Posterior vena cava (tissue), 2 donors: Measurements from ENCODE around the gene SEMA3B. TPM values are rescaled to one million over a fixed set of nuclear protein-coding genes. Genes with fewer than 3 reads are reported as not detected.
"Not testable (repeated sequence)": the region's sequence is repeated elsewhere in the genome, so short reads cannot be mapped to it uniquely, and the experiment has no call there.

Experiments used
- DNase-seq: peaks from one replicate; pipeline ENCODE4 v3.0.0-alpha.2; 2020; ENCODE audit warnings: low spot score
- intact Hi-C, 2 donors: fragments of 100-400 bp; cut with DNase I; formaldehyde crosslinking; loops; one replicate each; pipeline versions ENCODE4 v1.14.1 to v1.14.2; 2022 to 2023
- total RNA-seq, 2 donors: library from RNA; stranded (reverse); fragmentation: NEBNext Ultra II Directional; extraction: Animal tissue kit (Norgen Biotek cat#: 25700); gene quantifications; one replicate each; pipeline ENCODE4 v1.2.1, GENCODE V29; 2021
- donor health status: DM: yes; HTN: yes; CAD: no.
- donor health status: DM: yes; HTN: yes; CAD: no.

SEMA3B gene
- total RNA-seq, 2 donors from 2014 or later, result 18.6 to 39.7 TPM

- intact Hi-C loops, result loop anchor here in 1 of 2 donors (5.0 kb wide), 2 partner anchors 87 to 1012 kb away; partner anchors contain the start of gene GNAT1
Observed at GRCh38 chr3:50279255-50280016, 10.5 kb downstream of the SEMA3B start.

GRCh38 chr3:50284121-50284520 is 15.2 kb downstream of the SEMA3B start:
- DNase-seq, intact Hi-C loops: not testable (repeated sequence)

More at GRCh38 chr3:50279255-50280016, 10.5 kb downstream of the SEMA3B start:
- DNase-seq, result no peak

- DNase-seq, result no peak
- intact Hi-C loops, result no loop called here
Observed at GRCh38 chr3:50286322-50287227, 17.6 kb downstream of the SEMA3B start.

GRCh38 chr3:50287262-50287661 is 18.3 kb downstream of the SEMA3B start:
- no peak for DNase-seq
- intact Hi-C loops, result no loop called here

- intact Hi-C loops, result no loop called here
- no peak for DNase-seq
Observed at GRCh38 chr3:50288387-50289007, 19.6 kb downstream of the SEMA3B start.

GRCh38 chr3:50289130-50289529 is 20.2 kb downstream of the SEMA3B start:
- intact Hi-C loops, result no loop called here

GRCh38 chr3:50290161-50290641 is 21.3 kb downstream of the SEMA3B start:
- DNase-seq, result no peak
- intact Hi-C loops, result no loop called here

More at GRCh38 chr3:50289130-50289529, 20.2 kb downstream of the SEMA3B start:
- DNase-seq, result no peak

GRCh38 chr3:50292159-50293078 is 23.5 kb downstream of the SEMA3B start, which contains the start of gene IFRD2:
Gene IFRD2, minus strand, starts transcription at chr3:50292429. Its CDS starts 155 bp downstream, at chr3:50292274.
- peak; percentile 100 for DNase-seq
- intact Hi-C loops, result no loop called here

GRCh38 chr3:50293079-50293801 is 24.3 kb downstream of the SEMA3B start:
- DNase-seq, result no peak
- intact Hi-C loops, result no loop called here

GRCh38 chr3:50294089-50294488 is 25.1 kb downstream of the SEMA3B start:
- intact Hi-C loops, result no loop called here
- DNase-seq, result no peak

GRCh38 chr3:50294492-50295403 is 25.8 kb downstream of the SEMA3B start:
- intact Hi-C loops, result no loop called here
- DNase-seq, result no peak

GRCh38 chr3:50295553-50296431 is 26.8 kb downstream of the SEMA3B start:
- intact Hi-C loops, result no loop called here
- no peak for DNase-seq

GRCh38 chr3:50296721-50297383 is 27.9 kb downstream of the SEMA3B start:
- no peak for DNase-seq
- intact Hi-C loops, result no loop called here

- intact Hi-C loops, result no loop called here
- no peak for DNase-seq
Observed at GRCh38 chr3:50297384-50297775, 28.4 kb downstream of the SEMA3B start.
